DMS 273 treated with DMSO at 0.1 percent for 48 hours (cell line): ENCODE data around the gene CYB561D1.

Experiments
- DNase-seq: peaks from one replicate; lab custom pipeline; 2025; lab: John Stamatoyannopoulos, UW

The CYB561D1 gene

GRCh38 chr1:109501644-109502363 lies 7.9 kb downstream of the CYB561D1 start:
- DNase-seq, result no peak

- no peak for DNase-seq
Observed at GRCh38 chr1:109502364-109502851, 8.5 kb downstream of the CYB561D1 start.

GRCh38 chr1:109503935-109504334 lies 10.0 kb downstream of the CYB561D1 start:
- DNase-seq, result no peak

GRCh38 chr1:109504974-109505373 lies 11.1 kb downstream of the CYB561D1 start:
- no peak for DNase-seq

- no peak for DNase-seq
Observed at GRCh38 chr1:109508001-109508872, 14.3 kb downstream of the CYB561D1 start.

- no peak for DNase-seq
Observed at GRCh38 chr1:109508873-109509175, 14.9 kb downstream of the CYB561D1 start.

- DNase-seq, result peak; percentile 16
Observed at GRCh38 chr1:109509176-109510134, 15.6 kb downstream of the CYB561D1 start, which contains the start of gene AMIGO1. AMIGO1 (minus strand) TSS chr1:109509727; CDS start chr1:109508912, 815 bp downstream.

- DNase-seq, result no peak
Observed at GRCh38 chr1:109513110-109513710, 19.3 kb downstream of the CYB561D1 start.

- no peak for DNase-seq
Observed at GRCh38 chr1:109514846-109515245, 21.0 kb downstream of the CYB561D1 start.

- DNase-seq, result peak; percentile 55
Observed at GRCh38 chr1:109516872-109517271, 23.0 kb downstream of the CYB561D1 start.

- DNase-seq, result no peak
Observed at GRCh38 chr1:109517337-109517736, 23.4 kb downstream of the CYB561D1 start.

GRCh38 chr1:109521002-109521951 lies 27.4 kb downstream of the CYB561D1 start:
- no peak for DNase-seq

- no peak for DNase-seq
Observed at GRCh38 chr1:109522026-109522425, 28.1 kb downstream of the CYB561D1 start.

- DNase-seq, result no peak
Observed at GRCh38 chr1:109523706-109524105, 29.8 kb downstream of the CYB561D1 start.

- DNase-seq, result no peak
Observed at GRCh38 chr1:109527098-109527811, 33.4 kb downstream of the CYB561D1 start.

GRCh38 chr1:109527846-109528695 lies 34.2 kb downstream of the CYB561D1 start:
- peak; percentile 69 for DNase-seq

- DNase-seq, result no peak
Observed at GRCh38 chr1:109528712-109529111, 34.8 kb downstream of the CYB561D1 start.

GRCh38 chr1:109529881-109530456 lies 36.1 kb downstream of the CYB561D1 start:
- DNase-seq, result peak; percentile 91
